ENCODE results near the gene ITLN2.

GRCh38 chr1:160953030-160953429, 1.6 kb downstream of the ITLN2 start:
- TF ChIP-seq EZH2phosphoT487 (IDR thresholded peaks at IDR 0.05; ENCODE audit: insufficient read depth, low read depth), result no peak
- TF ChIP-seq EZH2 (IDR thresholded peaks at IDR 0.05; ENCODE audit: insufficient read depth, poor library complexity, severe bottlenecking), result no peak
